HFFc6 (cell line): ENCODE measurements around the gene CELF2. TPM values are rescaled to one million over a fixed set of nuclear protein-coding genes. Genes with fewer than 3 reads are reported as not detected.

Source experiments
- DNase-seq: peaks from one replicate; pipeline ENCODE4 v3.0.0-alpha.2; 2018
- H3K27ac Mint-ChIP-seq: 2 replicates; pipeline ENCODE4 v1.8.0; 2020; ENCODE audit warnings: mild to moderate bottlenecking, mixed read lengths
- H3K27me3 Mint-ChIP-seq: 2 replicates; pipeline ENCODE4 v1.8.0; 2021; ENCODE audit warnings: mild to moderate bottlenecking, moderate library complexity, mixed read lengths; ENCODE audit not compliant: insufficient read depth
- H3K36me3 Mint-ChIP-seq: 2 replicates; pipeline ENCODE4 v1.8.0; 2021; ENCODE audit warnings: low read depth, mixed read lengths
- H3K4me1 Mint-ChIP-seq: 2 replicates; pipeline ENCODE4 v1.8.0; 2020; ENCODE audit warnings: low read depth, mixed read lengths
- H3K4me3 Mint-ChIP-seq: 2 replicates; pipeline ENCODE4 v1.8.0; 2020; ENCODE audit warnings: mild to moderate bottlenecking, moderate library complexity, mixed read lengths
- H3K9me3 Mint-ChIP-seq: 2 replicates; pipeline ENCODE4 v1.8.0; 2020; ENCODE audit warnings: mild to moderate bottlenecking, mixed read lengths
- total RNA-seq, 6 experiments: library from RNA; stranded (reverse); fragmentation: NEBNext Ultra II Directional; extraction: Animal tissue kit (Norgen Biotek cat#: 25700); gene quantifications; 2 replicates in 1 of 6; 3 replicates in 5 of 6; pipeline ENCODE4 v1.2.3, GENCODE V29; 2021
- TF ChIP-seq, protein P1 (sequence below): fragments of 200-600 bp; sonication (generic); IDR thresholded peaks from 2 replicates; pipeline ENCODE4 v1.5.0; 2021; ENCODE audit warnings: antibody characterized with exemption, mild to moderate bottlenecking

CELF2 gene
- total RNA-seq, 6 experiments from 2014 or later: 2.7 to 5.2 (median 3.5) TPM

DNA sequence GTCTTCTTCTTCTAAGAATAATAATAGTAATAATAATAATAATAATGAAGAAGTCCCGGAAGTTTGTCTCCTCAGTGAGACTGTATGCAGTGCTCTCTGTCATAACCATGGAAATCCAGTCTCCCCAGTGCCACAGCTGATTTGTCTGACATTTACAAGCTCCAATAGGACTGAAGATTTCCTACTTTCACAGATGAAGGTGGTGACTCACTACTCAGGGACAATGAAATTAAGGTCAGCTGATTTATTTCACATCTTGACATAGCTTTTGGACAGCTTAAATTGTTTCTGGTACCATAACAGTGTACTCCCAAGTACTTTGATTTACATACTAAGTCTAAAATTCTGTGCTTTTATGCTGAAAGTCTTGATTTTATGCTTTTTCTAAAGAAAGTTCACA, 6.9 kb downstream of the CELF2 start:
- TF ChIP-seq, protein P1, sequence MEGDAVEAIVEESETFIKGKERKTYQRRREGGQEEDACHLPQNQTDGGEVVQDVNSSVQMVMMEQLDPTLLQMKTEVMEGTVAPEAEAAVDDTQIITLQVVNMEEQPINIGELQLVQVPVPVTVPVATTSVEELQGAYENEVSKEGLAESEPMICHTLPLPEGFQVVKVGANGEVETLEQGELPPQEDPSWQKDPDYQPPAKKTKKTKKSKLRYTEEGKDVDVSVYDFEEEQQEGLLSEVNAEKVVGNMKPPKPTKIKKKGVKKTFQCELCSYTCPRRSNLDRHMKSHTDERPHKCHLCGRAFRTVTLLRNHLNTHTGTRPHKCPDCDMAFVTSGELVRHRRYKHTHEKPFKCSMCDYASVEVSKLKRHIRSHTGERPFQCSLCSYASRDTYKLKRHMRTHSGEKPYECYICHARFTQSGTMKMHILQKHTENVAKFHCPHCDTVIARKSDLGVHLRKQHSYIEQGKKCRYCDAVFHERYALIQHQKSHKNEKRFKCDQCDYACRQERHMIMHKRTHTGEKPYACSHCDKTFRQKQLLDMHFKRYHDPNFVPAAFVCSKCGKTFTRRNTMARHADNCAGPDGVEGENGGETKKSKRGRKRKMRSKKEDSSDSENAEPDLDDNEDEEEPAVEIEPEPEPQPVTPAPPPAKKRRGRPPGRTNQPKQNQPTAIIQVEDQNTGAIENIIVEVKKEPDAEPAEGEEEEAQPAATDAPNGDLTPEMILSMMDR: no peak
- H3K27me3 Mint-ChIP-seq: no peaks in the 10 kb centered on the region; the same call in 1 of the 2 replicates
- H3K4me3 Mint-ChIP-seq: no peak overlapping the region
- H3K36me3 Mint-ChIP-seq: no peaks in the 10 kb centered on the region
- H3K27ac Mint-ChIP-seq: no peak overlapping the region
- DNase-seq: no peak
- H3K4me1 Mint-ChIP-seq: no peaks in the 10 kb centered on the region
- no peaks in the 10 kb centered on the region for H3K9me3 Mint-ChIP-seq

DNA sequence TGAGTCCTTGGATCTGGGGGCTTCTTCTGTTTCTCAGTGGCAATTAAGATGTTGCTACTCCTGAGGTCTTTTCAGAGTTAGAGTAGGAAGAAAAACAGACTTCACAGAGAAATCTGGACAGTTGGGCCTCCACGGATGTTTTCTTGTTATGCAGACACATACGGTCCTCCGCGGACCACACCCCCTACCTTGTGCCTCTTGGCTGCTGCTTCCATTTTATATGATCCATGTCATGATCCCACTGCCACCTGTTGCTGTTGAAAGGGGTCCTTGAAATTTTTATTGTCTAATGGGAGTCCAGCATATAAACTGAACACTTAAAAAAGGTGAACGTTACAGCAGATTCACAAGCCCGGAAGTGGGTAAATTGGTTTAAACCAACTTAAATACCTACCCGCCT, 8.3 kb downstream of the CELF2 start:
- no peak for DNase-seq
- H3K27me3 Mint-ChIP-seq: peaks cover 2% of the 10 kb centered on the region; the same call in 1 of the 2 replicates
- H3K4me3 Mint-ChIP-seq: no peak overlapping the region
- H3K9me3 Mint-ChIP-seq: no peaks in the 10 kb centered on the region
- H3K36me3 Mint-ChIP-seq: no peaks in the 10 kb centered on the region
- TF ChIP-seq, protein P1: no peak
- no peaks in the 10 kb centered on the region for H3K4me1 Mint-ChIP-seq
- no peak overlapping the region for H3K27ac Mint-ChIP-seq

DNA sequence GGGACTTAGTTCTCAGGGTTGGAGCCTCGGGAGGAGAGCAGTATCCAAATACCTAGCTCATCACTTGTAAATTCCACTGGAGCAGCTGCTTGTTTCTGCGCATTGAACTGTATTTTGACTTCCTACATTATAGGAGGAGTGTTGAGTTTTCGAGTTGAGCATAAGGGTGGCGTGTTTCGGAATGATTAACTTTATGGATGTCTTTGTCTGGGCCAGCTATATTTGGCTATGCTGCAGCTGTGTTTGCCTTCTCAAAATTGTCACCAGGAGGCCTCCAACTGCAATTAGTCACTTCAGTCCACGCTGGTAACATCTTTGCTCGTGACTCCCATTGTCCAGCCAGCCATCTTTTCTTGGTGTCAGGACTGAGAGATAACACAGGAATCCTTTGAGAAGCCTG, 9.1 kb downstream of the CELF2 start:
- H3K27ac Mint-ChIP-seq: no peak overlapping the region
- no peak for DNase-seq
- H3K27me3 Mint-ChIP-seq: peaks cover 2% of the 10 kb centered on the region; the same call in 1 of the 2 replicates
- no peaks in the 10 kb centered on the region for H3K4me1 Mint-ChIP-seq
- H3K4me3 Mint-ChIP-seq: no peak overlapping the region
- TF ChIP-seq, protein P1: no peak
- no peaks in the 10 kb centered on the region for H3K36me3 Mint-ChIP-seq
- no peaks in the 10 kb centered on the region for H3K9me3 Mint-ChIP-seq

DNA sequence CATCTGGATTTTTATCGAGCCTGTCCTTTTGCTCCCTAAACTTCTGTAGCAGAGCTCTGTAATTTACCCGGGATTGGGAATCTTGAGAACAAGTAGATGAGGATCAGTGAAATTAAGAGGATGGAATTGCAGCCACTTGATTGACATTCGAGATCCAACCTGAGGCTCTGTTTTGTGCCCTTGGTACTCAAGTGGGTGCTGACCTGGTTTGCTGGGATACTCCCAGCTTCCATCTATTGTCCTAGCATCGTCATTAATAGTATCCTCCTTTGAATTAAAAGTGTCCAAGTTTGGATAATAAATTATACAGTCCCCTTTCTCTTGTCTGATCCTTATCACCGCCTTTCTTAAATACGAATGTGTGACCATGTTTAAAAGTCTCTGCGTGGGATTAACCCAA, 17.1 kb downstream of the CELF2 start:
- H3K4me3 Mint-ChIP-seq: no peak overlapping the region
- H3K9me3 Mint-ChIP-seq: no peaks in the 10 kb centered on the region
- no peak for DNase-seq
- no peak overlapping the region for H3K27ac Mint-ChIP-seq
- peaks cover 2% of the 10 kb centered on the region; the same call in 1 of the 2 replicates for H3K27me3 Mint-ChIP-seq
- H3K36me3 Mint-ChIP-seq: no peaks in the 10 kb centered on the region
- TF ChIP-seq, protein P1: no peak
- H3K4me1 Mint-ChIP-seq: peaks cover 13% of the 10 kb centered on the region

DNA sequence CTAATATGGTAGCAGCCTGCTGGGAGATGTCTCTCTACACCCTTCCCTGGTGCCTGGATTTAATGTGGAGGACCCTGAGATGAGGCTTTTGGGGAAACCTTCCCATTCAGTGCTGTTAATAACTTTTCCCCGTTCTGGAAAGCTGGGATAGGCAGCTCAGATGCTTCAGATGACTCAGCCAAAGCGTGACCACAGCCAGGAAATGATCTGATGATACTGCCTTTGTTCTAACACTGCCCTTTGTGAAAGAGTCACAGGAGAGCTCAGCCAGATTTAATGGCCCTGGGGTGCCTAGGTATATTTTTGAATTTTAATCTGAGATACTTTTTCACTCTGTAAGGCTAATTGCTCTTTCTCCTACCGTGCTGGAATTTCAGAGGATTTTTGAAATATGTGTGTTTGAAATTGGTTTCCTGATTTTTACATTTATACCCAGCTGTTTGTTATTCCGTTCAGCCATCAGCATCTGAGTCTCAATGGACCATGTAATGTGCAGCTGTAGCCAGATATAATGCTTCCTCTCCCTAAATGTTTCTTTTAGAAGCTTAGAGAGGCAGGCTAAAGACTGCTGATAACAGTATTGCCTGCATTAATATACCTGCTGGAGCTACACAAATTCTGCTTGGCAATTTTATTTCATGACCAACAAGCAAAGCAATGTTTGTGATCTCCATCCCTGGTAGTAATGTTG, 17.8 kb downstream of the CELF2 start:
- H3K27me3 Mint-ChIP-seq: no peaks in the 10 kb centered on the region
- no peaks in the 10 kb centered on the region for H3K9me3 Mint-ChIP-seq
- DNase-seq: peak; percentile 32
- H3K4me3 Mint-ChIP-seq: no peak overlapping the region
- no peak overlapping the region for H3K27ac Mint-ChIP-seq
- H3K36me3 Mint-ChIP-seq: no peaks in the 10 kb centered on the region
- TF ChIP-seq, protein P1: no peak
- H3K4me1 Mint-ChIP-seq: peaks cover 13% of the 10 kb centered on the region
